WERI-Rb-1 (cell line): ENCODE data around the gene WNK1.
"Not testable (repeated sequence)": the region's sequence is repeated elsewhere in the genome, so short reads cannot be mapped to it uniquely, and the experiment has no call there.

Experiments
- DNase-seq: peaks from one replicate; pipeline ENCODE4 v3.0.0-alpha.2; 2020
- H3K27ac ChIP-seq: fragments of 250-450 bp; sonication (Bioruptor Pico); 2 replicates; pipeline ENCODE4 v1.5.1; 2020; ENCODE audit warnings: mild to moderate bottlenecking, moderate library complexity
- H3K27me3 ChIP-seq: fragments of 250-450 bp; sonication (Bioruptor Pico); 2 replicates; pipeline ENCODE4 v1.5.1; 2021; ENCODE audit warnings: mild to moderate bottlenecking, low read depth, moderate library complexity; ENCODE audit not compliant: insufficient read depth, severe bottlenecking
- H3K36me3 ChIP-seq: fragments of 250-450 bp; sonication (Bioruptor Pico); 2 replicates; pipeline ENCODE4 v1.5.1; 2020; ENCODE audit warnings: mild to moderate bottlenecking, moderate library complexity
- H3K4me3 ChIP-seq: 2 replicates; pipeline ENCODE4 v1.5.1; 2011; ENCODE audit warnings: low read depth, mild to moderate bottlenecking, control low read depth, low read length
- H3K9me3 ChIP-seq: fragments of 250-450 bp; sonication (Bioruptor Pico); 2 replicates; pipeline ENCODE4 v1.5.1; 2021; ENCODE audit warnings: mild to moderate bottlenecking, moderate library complexity; ENCODE audit not compliant: severe bottlenecking
- TF ChIP-seq, protein P1 (sequence below): IDR thresholded peaks from 2 replicates; pipeline ENCODE4 v1.5.1; 2011; ENCODE audit warnings: low read depth, mild to moderate bottlenecking, control low read depth, inconsistent platforms, low read length

Gene WNK1

DNA sequence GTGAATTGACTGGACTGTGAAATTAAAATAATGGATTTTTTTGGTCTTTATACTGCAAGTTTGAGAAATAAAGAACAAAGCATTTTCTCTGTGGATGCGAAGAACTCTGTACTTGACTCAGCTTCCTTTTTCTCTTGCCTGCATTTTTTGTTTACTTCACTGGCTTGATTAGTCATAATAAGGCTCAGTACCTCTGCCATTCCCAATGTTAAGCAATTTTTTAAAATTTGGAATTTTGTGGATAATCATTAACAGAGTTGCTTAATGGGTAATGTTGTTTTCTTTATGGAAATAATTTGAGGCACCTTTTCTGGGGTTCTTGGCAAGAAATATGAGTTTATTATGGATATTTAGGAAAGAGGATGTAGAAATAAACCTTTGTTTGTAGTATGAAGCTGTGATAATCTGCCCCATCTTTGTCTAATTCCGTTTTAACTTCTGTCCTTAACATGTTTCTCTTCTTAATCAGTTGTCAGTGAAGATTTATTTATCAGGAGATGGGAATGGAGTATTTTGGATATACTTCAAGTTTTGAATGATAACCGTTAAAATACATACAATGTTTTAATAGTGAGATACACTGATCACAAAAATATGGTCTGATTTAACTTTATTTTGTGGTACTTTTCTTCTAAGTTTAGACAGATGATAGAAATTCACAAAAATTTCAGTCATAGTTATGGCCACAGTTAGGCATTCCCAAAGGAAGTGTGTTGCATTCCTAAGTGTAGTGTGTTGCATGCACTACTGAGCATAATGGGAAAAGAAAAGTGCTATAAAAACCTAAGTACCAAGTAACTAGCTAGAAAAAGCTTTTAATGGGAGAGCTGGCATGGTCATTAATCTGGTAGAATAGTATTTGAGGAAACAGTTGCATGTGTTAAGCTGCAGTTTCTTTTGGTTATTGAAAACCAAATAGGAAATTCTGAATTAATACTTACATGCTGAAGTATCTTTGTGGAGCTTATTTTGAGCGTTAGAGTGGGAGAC is 27.7 kb downstream of the WNK1 start:
- H3K4me3 ChIP-seq: no peak overlapping the region
- no peaks in the 10 kb centered on the region for H3K27me3 ChIP-seq
- 0 out of 2 replicates have a peak overlapping the region, but pooled peaks have one; percentile 5 for H3K27ac ChIP-seq
- no peaks in the 10 kb centered on the region for H3K9me3 ChIP-seq
- TF ChIP-seq, protein P1, sequence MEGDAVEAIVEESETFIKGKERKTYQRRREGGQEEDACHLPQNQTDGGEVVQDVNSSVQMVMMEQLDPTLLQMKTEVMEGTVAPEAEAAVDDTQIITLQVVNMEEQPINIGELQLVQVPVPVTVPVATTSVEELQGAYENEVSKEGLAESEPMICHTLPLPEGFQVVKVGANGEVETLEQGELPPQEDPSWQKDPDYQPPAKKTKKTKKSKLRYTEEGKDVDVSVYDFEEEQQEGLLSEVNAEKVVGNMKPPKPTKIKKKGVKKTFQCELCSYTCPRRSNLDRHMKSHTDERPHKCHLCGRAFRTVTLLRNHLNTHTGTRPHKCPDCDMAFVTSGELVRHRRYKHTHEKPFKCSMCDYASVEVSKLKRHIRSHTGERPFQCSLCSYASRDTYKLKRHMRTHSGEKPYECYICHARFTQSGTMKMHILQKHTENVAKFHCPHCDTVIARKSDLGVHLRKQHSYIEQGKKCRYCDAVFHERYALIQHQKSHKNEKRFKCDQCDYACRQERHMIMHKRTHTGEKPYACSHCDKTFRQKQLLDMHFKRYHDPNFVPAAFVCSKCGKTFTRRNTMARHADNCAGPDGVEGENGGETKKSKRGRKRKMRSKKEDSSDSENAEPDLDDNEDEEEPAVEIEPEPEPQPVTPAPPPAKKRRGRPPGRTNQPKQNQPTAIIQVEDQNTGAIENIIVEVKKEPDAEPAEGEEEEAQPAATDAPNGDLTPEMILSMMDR: no peak
- no peaks in the 10 kb centered on the region; the same call in 1 of the 2 replicates for H3K36me3 ChIP-seq
- DNase-seq: no peak

DNA sequence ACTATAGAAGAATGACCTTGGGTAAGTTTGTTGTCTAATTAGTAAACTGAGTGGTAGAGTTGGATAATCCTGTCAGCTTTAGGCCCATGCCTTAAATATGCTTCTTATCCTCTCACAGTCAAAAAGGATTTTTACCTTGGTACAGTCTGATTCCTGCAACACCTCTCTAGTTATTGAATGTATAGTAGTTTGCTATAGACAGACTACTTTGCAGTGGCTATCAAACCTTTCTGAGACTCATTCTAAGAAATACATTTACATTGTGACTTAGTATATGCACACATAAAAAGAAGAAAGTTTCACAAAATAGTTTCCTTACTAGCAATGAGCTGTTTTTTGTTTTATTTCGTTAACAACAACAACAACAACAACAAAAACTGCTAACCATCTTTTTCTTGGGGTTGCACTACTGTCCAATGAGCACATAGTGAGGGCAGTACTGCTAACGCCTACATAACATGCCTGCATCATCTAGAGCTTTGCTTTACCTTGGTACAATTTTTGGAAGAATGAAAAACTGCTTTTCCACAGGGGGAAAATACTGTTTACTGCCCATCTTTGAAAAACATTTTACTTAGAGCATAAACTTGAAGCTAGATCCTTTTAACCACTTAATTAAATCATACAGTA is 28.5 kb downstream of the WNK1 start:
- no peak overlapping the region for H3K27ac ChIP-seq
- TF ChIP-seq, protein P1: no peak

GRCh38 chr12:785706-786105 is 33.3 kb downstream of the WNK1 start:
- Histone ChIP-seq H3K9me3 (no peaks in the 10 kb centered on the region), H3K27me3 (no peaks in the 10 kb centered on the region), H3K27ac (no peak overlapping the region), H3K36me3 (no peaks in the 10 kb centered on the region), H3K4me3 (no peak overlapping the region)
- DNase-seq: no peak
- TF ChIP-seq, protein P1: no peak

More for the DNA sequence above, 28.5 kb downstream of the WNK1 start:
- no peaks in the 10 kb centered on the region for H3K27me3 ChIP-seq
- H3K4me3 ChIP-seq: no peak overlapping the region
- no peak for DNase-seq
- H3K36me3 ChIP-seq: no peaks in the 10 kb centered on the region; the same call in 1 of the 2 replicates
- H3K9me3 ChIP-seq: no peaks in the 10 kb centered on the region

DNA sequence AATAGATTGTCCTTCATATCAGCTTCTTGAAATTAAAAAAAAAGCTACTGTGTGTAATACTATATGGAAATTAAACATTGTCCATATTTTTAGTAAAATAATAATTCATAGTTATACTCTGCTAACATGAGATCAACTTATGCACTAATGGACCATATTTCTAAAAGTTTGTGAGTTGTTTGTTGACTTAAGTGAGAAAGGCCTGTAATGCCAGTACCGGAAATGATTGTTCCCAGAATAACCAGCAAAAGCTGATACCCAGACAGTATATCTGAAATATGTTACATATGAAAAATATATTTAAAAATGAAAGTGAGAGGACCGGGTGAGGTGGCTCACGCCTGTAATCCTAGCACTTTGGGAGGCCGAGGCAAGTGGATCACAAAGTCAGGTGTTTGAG is 35.9 kb downstream of the WNK1 start:
- H3K27ac ChIP-seq: no peak overlapping the region
- TF ChIP-seq, protein P1: no peak
- H3K27me3 ChIP-seq: no peaks in the 10 kb centered on the region

GRCh38 chr12:788762-789161 is 36.4 kb downstream of the WNK1 start:
- H3K4me3 ChIP-seq, H3K9me3 ChIP-seq, H3K27ac ChIP-seq, H3K27me3 ChIP-seq, H3K36me3 ChIP-seq, DNase-seq: not testable (repeated sequence)

More for the DNA sequence above, 35.9 kb downstream of the WNK1 start:
- no peaks in the 10 kb centered on the region for H3K9me3 ChIP-seq
- no peak for DNase-seq
- no peak overlapping the region for H3K4me3 ChIP-seq
- H3K36me3 ChIP-seq: no peaks in the 10 kb centered on the region
